Stimulated activated CD8-positive, alpha-beta memory T cell treated with anti-CD3 and anti-CD28 coated beads, Interleukin-7, amount 100 ng/mL, for 1 hour (primary cell): ENCODE results near the gene TEAD1.

Experiments
- DNase-seq, 2 donors: peaks; one replicate each; pipeline ENCODE4 v3.0.0-alpha.2; 2020; ENCODE audit warnings: low read depth in 2 of 2

The TEAD1 gene

DNA sequence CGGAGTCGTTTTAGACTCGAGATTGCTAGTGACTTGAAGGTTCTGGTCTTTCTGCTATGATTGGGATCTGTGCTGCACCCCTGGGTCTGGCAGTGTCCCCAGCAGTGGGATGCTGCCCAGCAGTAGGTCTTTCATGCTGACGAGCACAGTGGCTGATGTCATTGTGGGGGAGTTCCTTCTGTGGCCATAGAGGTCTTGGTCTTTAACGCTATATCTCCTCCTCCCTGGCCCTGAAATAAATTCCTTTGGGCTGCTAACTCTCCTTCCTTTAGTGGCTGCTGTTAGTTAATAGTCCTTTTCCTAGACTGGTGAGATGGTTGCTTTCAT, 136.3 kb downstream of the TEAD1 start:
- no peak for DNase-seq

DNA sequence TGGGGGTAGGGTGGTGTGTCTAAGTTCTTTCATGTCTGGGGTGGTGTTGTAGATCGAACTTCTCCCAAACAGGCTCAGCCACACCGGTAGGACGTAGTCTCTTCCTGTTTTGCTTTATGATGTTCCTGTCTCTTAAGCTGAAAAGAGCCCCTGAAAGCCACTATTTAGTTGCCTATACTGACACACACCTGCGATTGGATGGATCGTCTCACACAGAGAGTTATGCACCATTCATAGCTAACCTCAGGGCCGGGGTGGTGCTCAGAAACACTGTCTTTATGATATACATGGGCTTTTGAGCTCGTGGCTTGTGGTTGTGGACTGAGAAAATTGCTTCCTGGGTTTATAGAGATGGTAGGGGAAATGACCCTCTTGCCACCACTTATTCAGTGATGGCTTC, 137.6 kb downstream of the TEAD1 start:
- no peak for DNase-seq

DNA sequence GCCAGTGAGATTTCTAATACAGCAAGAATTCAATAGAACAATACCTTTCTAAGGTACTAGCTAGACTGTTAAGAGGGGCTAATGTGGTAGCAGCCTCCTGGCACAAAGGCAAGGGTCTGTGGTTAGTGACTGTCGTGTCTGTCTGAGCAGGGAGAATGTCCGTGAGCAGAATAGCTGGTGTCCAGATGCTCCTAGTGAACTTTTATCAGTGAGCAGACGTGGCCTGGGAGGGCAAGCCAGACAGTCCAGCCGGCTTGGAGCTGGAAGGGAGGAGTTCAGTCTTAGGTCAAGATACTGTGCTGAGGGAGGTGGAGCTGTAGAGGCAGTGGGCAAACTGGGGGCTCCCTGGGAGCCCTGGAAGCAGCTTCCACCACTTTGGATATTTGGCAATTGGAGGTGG, 138.6 kb downstream of the TEAD1 start:
- DNase-seq = no peak

GRCh38 chr11:12813371-12814225, 139.4 kb downstream of the TEAD1 start:
- no peak for DNase-seq

DNA sequence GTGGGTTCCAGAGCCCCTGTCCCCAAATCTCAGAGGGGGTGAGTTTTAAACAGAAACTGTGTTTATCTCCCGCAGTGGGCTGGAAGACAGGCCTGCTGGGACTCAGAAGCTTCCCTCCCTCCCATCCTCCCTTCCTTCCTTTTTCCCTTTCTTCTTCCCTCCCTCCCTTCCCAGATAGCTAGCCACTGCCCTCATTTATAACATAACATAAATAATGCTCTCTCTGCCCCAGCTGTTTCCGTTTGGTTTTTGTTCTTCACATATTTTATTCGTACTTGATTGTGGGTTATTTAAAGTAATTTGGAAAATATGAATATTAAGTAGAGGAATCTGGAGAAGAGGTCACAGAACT, 140.9 kb downstream of the TEAD1 start:
- DNase-seq = no peak

DNA sequence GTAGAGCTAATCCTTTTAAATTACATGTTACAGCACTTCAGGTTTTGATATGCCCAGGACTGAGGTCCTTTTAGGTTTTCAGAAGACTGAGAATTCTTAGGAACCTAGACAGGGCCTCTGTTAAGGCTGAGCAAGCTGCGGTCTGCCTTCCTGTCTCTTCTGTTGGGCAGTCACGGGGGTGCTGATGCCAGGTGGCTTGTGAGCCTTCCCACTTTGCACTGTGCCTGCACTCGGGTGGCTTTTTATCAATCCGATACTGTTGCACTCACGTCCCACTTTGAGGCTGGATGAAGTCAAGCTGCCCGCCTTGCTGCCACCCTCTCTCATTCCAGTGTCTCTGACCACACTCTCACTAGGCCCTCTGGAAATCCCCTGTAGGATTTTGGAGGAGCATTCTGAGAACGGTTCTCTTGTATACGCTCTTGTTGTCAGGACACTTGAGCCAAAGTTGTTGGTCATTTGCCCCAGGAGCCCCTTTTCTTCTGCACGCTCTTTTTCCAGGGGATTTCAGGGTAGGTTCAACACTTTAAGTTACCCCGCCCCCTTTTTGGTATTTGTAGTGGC, 141.8 kb downstream of the TEAD1 start:
- no peak for DNase-seq

- DNase-seq = no peak
Measured at GRCh38 chr11:12817681-12818332, 143.6 kb downstream of the TEAD1 start.

DNA sequence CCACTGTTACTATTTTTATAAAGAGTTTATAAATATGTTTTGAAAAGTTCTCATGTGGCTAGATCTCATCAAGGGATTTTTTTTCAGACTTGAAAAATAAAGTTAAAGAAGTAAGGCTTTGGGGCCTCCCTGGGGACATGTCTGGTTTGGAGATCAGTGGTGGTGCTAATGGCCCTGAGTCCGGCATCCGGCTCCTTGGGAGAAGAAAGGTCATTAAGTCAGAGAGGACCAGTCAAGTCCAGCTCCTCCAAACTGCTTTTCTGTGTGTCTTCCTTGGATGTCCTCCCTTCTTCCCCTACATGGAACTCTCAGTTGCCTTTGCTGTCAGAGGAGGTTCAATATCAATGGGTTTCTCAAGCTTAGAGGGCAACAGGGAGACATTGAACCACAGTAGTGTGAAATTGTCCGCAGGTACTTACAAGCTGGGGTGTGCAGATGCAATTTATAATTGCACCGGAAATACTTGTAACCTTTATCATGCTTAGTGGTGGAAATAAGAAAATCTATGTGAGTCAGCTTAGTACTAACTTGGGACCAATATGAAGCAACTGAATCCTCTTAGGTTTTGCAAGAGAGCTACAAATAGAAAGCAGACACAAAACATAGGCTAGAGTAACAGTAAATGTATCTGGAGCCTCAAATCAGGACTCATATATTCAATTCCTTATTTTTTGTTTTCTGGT, 144.3 kb downstream of the TEAD1 start:
- DNase-seq = no peak

- DNase-seq = no peak
Measured at GRCh38 chr11:12822392-12823022, 148.3 kb downstream of the TEAD1 start.

DNA sequence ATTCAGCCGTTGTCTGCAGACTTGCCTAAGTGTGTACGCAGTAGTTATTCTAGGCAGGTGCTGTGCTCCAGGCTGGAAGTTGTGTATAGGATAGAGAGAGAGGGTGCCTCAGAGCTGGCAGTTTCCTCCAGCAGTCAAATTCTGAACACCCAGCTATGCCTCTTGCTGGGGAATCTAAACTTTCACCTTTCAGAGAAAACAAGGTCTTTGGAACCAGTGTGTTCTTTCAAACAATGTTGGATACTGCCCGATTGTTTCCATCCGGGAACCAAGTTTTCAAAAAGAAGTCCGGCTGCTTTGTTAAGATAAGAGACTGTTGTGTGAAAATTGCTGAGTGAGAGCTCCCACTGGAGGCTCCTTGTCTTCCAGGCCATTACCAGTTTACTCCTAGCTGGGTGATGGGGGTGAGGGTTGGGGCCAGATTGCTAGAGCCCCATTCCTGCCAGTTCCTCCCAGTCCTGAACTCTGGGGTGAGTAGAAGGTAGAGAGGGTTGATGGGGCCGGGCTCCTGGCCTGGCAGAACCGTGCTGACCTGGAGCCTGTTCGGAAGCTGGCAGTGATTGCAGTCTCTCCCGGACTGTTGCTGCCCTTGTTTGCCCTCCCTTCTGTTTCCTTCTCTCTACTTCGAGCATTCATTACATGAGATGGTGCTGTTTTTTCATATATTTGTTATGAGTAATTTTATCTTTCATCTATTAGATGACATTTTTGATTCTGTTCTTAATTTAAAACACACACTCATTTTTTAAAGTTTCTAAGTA, 150.2 kb downstream of the TEAD1 start:
- DNase-seq = no peak

DNA sequence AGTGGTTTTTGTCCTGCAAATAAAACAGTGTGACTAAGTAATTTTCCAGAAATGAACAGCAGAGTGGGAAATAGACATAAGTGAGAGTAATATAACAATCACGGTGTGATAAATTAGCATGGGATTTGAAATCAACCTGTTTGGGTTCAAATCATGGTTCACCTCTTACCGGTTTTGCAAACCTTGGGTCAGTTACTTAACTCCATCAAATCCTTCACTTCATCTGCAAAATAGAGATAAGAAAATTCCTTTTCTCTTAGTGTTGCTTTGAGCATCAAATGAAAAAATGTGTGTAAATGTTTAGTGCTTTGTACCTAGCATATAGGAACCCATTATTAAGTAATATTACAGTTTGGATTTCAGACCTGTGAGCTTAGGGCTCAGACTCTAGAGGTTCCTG, 152.2 kb downstream of the TEAD1 start:
- no peak for DNase-seq

GRCh38 chr11:12827369-12827768, 153.1 kb downstream of the TEAD1 start:
- no peak for DNase-seq

GRCh38 chr11:12827929-12828812, 153.9 kb downstream of the TEAD1 start:
- DNase-seq = no peak

GRCh38 chr11:12829131-12829530, 154.9 kb downstream of the TEAD1 start:
- no peak for DNase-seq

- no peak for DNase-seq
Measured at GRCh38 chr11:12829540-12830314, 155.5 kb downstream of the TEAD1 start.

DNA sequence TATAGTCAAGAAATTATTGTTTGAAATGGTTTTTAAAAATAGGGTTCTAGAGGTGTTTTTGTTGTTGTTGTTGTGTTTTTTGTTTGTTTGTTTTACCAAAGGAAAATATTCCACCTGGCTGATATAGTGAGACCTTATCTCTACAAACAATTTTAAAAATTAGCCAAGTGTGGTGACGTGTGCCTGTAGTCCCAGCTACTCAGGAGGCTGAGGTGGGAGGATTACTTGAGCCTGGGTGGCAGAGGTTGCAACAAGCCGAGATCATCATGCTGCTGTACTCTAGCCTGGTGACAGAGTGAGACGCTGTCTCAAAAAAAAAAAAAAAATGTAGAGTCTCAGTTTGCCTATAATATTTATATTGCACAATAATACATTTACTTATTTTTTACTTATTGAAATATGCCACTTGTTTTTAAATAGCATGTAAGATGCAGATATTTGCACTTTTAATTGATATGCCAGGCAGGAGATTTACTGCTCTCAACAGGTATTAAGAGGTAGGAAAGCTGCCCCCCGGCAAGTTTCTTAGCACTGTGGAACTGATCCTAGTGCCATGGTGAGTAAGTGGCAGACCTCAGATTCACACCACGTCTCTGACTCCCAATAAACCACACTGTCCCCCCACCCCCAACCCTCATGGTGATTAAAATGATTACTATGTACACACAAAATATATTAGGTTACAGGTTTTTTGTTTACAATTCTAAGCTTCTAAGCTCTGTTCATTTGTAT, 157.4 kb downstream of the TEAD1 start:
- DNase-seq = no peak

DNA sequence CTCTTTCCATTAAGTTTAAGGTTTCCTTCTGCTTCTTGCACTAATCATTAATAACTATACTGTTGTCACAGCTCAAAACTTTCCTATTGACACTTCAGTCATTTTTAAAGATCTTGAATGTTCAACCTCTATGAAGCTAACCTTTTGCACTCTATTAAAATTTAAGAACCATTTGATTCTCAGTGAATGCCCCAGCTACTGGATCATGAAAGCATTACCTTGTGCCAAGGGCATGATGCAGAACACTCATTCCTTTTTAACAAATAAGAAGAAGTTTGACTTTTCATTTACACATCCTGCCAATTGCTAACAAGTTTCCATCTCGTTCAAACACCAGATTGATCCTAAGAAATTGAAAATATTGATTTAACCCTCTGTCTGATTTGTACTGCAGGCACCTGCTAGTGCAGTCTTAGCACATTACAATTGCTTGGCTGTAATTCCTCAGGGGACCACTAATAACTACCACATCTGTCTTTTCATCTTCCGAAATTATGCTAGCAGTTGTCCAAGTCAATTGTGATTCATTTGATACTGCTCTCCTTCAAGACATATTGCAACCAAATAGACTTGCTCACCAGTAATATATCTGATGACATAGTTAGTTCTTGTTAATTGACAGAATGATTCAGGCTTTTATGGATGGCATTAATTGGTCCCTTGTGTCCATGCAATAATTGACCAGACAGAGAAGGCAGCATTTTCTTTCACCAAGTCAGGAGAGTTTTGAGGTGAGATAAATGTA, 158.4 kb downstream of the TEAD1 start:
- no peak for DNase-seq

DNA sequence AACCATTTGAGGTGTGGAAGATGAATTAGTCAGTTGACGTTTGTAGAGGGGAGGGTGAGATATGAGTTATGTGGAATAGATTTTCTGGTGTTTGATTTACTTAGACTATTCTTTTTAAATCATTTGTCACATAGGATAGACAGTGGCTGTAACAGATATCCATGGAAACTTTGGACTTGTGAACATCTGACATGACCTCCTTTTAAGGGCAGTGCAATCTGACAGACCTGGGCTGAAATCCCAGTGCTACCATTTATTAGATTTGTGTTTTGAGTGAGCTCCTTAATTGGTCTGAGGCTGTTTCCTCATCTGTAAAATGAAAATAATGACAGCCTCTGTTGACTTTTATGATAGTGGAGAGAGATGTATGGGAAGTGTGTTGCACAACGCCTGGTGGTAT, 159.9 kb downstream of the TEAD1 start:
- DNase-seq = no peak
